Brain microvascular endothelial cell (primary cell): ENCODE results near the gene CCDC15.

Experiments used
- DNase-seq: peaks from one replicate; pipeline ENCODE4 v3.0.0-alpha.2; 2020
- H3K27ac ChIP-seq: fragments of 250-450 bp; sonication (Bioruptor Pico); 2 replicates; pipeline ENCODE4 v1.5.1; 2020; ENCODE audit warnings: mild to moderate bottlenecking, moderate library complexity
- H3K27me3 ChIP-seq: fragments of 250-450 bp; sonication (Bioruptor Pico); replicated peaks from 2 replicates; pipeline ENCODE4 v1.5.1; 2020; ENCODE audit warnings: mild to moderate bottlenecking
- H3K36me3 ChIP-seq: fragments of 250-450 bp; sonication (Bioruptor Pico); replicated peaks from 2 replicates; pipeline ENCODE4 v1.5.1; 2020; ENCODE audit warnings: mild to moderate bottlenecking
- H3K4me3 ChIP-seq: 2 replicates; pipeline ENCODE4 v1.5.1; 2011; ENCODE audit warnings: low read depth, mild to moderate bottlenecking, control low read depth, low read length, moderate library complexity
- CTCF ChIP-seq: IDR thresholded peaks from 2 replicates; pipeline ENCODE4 v1.5.1; 2011; ENCODE audit warnings: low read depth, mild to moderate bottlenecking, moderate library complexity, low read length, control low read depth, inconsistent platforms; ENCODE audit errors: missing control alignments
- in situ Hi-C: cut with HindIII; loops from 2 replicates; pipeline ENCODE4 v1.10.0; 2017; ENCODE audit warnings: low sequenced_read_pairs, low pct_ligation_motif_present

The CCDC15 gene

DNA sequence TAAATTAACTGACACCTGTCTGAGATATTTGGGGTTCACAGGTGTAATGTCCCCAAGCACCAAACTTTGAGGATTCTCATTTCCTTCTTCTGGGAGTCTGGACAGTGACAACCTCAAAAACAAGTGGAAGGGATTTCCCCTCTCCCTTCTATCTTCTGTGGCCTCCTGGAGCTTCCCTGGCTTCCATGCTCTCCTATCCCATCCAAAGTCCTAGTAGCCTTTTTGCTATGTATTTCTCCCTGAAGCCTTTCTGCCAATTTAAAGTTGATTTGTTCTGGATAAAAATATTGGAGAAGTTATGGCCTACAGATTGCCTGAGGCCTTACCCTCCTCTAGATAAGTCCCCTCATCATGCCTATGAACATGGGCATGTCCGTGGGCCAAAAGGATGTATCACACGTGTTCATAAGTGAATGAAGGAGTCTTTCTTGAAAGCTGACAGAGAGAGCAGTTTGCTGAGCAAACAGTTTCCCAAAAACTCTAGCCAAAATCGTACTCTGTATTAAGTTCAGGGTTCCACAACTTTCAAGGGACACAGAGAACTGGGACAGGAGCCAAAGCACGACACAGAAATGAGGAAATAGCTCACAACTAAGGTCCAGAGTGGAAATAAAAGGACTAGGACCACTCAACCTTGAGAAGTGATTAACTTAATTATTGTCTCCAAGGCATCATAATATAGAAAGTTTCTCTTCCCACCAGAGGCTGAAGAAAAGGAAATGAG, 24.9 kb upstream of the CCDC15 start:
- in situ Hi-C loops, result no loop called here
- H3K4me3 ChIP-seq, result no peak overlapping the region
- no peak overlapping the region for H3K27ac ChIP-seq
- no peak for DNase-seq
- H3K36me3 ChIP-seq, result no peaks in the 10 kb centered on the region
- TF ChIP-seq CTCF, result no peak
- no peaks in the 10 kb centered on the region for H3K27me3 ChIP-seq

DNA sequence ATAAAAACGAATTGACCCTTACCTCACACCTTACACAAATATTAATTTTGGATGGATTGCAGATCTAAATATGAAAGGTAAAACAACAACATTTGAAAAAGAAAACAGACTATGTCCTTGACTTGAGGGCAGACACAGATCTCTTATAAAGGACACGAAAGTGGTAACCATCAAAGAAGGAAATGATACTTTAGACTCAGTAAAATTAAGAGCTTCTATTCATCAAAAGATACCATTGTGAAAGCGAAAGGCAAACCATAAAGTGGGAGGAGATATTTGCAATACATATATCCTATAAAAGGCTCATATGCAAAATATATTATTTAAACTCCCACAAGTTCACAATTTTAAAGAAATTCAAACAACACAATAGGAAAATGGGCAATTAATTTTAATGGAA, 23.2 kb upstream of the CCDC15 start:
- no peak for DNase-seq
- TF ChIP-seq CTCF, result no peak
- Histone ChIP-seq H3K27me3 (no peaks in the 10 kb centered on the region), H3K36me3 (no peaks in the 10 kb centered on the region), H3K27ac (no peak overlapping the region), H3K4me3 (no peak overlapping the region)
- in situ Hi-C loops, result no loop called here

DNA sequence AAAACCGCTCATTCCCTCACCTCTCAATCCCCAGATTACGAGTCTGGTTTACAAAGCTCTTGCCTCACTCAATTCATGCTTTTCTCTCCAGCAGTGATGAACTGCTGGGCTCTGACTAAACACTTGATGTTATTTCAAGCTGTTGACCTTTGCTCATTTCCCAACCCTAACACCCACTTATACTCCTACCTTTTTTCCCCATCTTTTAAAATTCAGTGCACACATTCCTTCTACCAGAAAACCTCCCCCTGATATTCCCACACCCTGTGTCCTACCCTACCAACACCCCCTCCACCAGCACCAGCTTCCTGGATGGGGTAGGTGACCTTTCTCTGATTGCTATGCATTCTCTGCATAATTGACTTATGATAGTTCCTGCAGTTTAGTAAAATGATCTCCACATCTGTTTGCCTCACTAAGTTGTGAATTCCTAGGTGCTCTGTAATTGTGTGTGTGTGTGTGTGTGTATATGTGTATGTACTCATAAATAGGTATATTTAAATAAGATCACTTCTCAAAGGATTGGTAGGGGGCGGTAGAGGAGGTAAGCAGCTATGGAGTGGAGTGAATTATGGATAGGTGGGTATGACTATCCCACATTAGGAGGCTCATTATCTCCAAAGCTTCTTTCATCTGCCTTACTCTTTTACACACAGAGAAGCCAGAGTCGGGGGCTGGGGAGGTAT, 19.0 kb upstream of the CCDC15 start:
- Histone ChIP-seq H3K36me3 (no peaks in the 10 kb centered on the region), H3K27ac (peak overlapping the region; percentile 68), H3K27me3 (no peaks in the 10 kb centered on the region), H3K4me3 (no peak overlapping the region)
- DNase-seq, result peak; percentile 76
- in situ Hi-C loops, result no loop called here
- peak; percentile 41 for TF ChIP-seq CTCF

- H3K4me3 ChIP-seq, result no peak within 1 kb of the TSS
- no peaks in the 10 kb centered on the region for H3K27me3 ChIP-seq
These were observed 18.2 kb upstream of the CCDC15 start, which contains the start of gene HEPACAM for GRCh38 chr11:124935548-124936514. Gene HEPACAM (minus strand): TSS chr11:124936047. CDS start chr11:124936006, 41 bp downstream.

More at GRCh38 chr11:124935548-124936514, 18.2 kb upstream of the CCDC15 start, which contains the start of gene HEPACAM:
- in situ Hi-C loops, result no loop called here
- DNase-seq, result no peak
- Histone ChIP-seq H3K27ac (peak within 1 kb of the TSS; percentile 68), H3K36me3 (no peaks in the 10 kb centered on the region)
- no peak for TF ChIP-seq CTCF
